NCI-H1105 treated with DMSO at 0.1 percent for 48 hours (cell line): ENCODE results near the gene NGRN.
"Not testable (repeated sequence)": the region's sequence is repeated elsewhere in the genome, so short reads cannot be mapped to it uniquely, and the experiment has no call there.

ENCODE experiments used
- DNase-seq: peaks from one replicate; lab custom pipeline; 2025; lab: John Stamatoyannopoulos, UW

Gene NGRN

GRCh38 chr15:90234096-90234988, 31.1 kb upstream of the NGRN start, which contains the start of gene GDPGP1:
Gene GDPGP1 (plus strand): TSS chr15:90234209. CDS start chr15:90240909, 6,700 bp downstream.
- no peak for DNase-seq

- DNase-seq = no peak
Observed at GRCh38 chr15:90239371-90239770, 26.1 kb upstream of the NGRN start.

DNA sequence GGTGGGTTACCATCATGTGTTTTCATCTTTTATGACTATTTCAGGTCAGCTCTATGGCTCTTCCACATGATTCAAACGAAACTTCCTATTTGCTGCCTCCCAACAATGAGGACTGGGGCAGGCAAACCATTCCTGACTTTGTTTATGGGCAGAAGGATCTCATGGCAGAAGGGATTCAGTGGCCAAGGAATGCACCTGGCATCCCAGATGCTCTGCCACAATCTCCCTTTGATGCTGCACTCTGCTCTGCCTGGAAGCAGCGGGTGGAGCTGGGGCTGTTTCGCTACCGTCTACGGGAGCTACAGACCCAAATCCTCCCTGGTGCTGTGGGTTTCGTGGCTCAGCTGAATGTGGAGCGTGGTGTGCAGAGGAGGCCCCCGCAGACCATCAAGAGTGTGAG, 24.6 kb upstream of the NGRN start:
- no peak for DNase-seq

- DNase-seq = no peak
Observed at GRCh38 chr15:90241343-90242192, 23.9 kb upstream of the NGRN start.

DNA sequence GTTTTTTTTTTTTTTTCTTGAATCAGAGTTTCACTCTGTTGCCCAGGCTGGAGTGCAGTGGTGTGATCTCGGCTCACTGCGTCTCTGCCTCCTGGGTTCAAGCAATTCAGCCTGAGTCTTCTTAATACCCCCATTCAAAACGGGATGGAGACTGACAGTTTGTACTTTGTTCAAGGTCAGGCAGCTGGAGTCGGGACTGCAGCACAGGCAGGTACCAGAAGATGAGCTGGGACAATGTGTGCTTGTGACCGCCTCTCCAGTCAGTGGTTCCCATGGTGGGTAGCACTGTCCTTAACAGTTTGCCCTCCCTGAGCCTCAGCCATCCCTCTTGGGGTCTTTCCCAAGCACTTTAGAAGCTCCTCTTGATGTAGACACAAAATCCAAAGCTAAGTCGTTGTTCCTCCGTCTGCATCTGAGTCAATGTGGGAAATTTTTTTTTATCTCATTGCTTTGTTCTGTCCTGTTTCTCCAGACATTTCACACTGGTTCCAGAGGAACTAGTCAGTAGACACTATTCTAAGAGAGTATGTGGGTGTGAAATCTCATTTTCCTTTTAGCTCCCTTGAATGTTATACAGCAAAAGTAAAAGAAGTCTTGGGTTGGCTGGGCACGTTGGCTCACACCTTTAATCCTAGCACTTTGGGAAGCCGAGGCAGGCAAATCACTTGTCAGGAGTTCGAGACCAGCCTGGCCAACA, 21.4 kb upstream of the NGRN start:
- no peak for DNase-seq

DNA sequence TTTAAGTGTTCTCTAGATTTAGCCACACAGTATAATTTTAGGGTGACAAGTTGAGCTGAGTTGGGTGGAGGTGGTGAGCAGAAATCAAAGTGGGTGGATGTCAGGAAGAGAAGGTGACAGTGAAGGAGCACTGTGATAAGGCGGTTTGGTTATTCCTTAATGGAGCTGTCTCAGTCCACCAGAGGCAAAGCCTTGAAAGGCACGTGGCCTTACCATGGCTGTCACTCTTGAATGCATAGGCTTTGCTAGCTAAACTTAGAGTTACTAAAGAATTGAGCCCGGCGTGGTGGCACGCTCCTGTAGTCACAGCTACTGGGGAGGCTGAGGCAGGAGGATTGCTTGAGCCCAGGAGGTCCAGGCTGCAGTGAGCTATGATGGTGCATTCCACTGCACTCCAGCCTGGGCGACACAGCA, 16.7 kb upstream of the NGRN start:
- no peak for DNase-seq

DNA sequence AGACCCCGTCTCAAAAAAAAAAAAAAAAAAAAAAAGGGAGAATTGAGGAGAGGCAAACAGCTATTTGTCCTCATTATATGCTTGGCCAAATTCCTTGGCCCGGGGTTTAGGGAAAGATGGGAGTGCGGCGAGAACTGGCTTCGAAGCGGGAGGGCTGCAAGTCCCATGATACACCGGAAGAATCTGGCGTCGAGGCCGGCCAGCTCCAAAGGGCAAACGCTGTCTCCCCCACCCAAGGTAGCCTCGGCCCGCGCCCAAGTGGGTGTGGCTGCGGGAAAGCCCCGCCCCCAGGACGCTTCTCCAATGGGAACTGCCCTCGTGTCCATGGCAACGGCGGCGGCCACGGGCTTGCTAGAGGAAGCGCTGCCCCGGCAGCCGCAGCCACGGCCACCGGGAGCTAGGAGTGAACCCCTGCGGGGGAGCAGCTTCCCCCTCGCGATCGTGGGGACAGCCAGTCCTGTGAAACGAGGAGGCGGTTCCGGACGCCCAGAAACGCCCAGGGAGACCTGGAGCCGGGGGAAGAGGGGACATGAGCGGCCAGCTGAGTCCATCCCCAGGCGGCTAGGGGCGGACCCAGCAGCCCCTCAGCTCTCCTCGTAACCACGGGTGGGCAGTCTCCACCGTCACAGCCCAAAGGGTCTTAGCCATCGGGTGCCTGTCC, 16.1 kb upstream of the NGRN start, which contains the start of gene TTLL13:
Gene TTLL13, plus strand, starts transcription at position 354 of the 661 bp plus-strand sequence. CDS start 1,075 bp downstream, outside the sequence.
- peak; percentile 68 for DNase-seq

DNA sequence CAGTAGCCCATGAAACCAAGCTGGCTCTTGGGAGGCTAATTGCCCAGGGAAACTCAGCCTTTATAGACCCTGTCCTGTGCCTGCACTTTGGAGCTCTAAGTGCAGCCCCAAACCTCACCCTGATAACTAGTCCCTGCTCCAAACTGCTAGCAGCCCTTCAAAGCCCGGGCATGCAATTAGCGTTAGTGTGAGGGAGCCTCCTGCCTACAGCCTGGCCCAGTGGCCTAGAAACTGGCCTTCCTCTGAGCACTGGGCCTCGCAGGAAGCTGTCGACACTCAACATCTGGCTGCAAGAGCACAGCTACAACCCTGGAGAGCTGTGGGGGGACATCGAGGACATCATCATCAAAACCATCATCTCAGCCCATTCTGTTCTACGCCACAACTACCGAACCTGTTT, 7.7 kb upstream of the NGRN start:
- no peak for DNase-seq

- no peak for DNase-seq
Observed at GRCh38 chr15:90259524-90259923, 5.9 kb upstream of the NGRN start.

DNA sequence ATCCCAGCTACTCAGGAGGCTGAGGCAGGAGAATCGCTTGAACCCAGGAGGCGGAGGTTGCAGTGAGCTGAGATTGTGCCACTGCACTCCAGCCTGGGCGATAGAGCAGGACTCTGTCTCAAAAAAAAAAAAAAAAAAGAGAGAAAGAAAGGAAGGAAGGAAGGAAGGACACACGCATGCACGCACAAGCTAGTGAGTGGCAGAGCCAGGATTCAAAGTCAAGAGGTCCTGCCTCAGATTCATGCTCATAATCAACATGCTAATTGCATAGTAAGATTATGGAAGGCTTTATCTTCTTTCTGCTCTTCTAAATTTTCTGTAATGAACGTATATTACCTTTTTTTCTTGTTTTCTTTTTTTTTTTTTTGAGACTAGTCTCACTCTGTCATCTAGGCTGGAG, 4.7 kb upstream of the NGRN start:
- DNase-seq = not testable (repeated sequence)

- no peak for DNase-seq
Observed at GRCh38 chr15:90261811-90262210, 3.7 kb upstream of the NGRN start.

DNA sequence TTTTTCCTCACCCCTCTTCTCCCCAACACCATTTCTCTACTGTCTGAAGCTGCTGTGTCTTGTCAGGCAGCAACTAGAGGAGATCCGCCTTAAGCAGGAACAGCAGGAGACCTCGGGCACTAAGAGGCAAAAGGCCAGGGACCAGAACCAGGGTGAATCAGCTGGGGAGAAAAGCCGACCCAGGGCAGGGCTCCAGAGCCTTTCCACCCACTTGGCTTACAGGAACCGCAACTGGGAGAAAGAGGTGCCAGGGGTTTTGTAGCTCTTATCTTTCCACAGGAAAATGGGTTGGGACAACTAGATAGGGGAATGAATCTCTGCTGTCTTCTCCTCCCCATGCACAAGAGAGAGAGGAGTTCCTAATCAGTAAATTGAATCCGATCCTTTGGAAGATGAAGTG, 3.0 kb upstream of the NGRN start:
- no peak for DNase-seq

- DNase-seq = no peak
Observed at GRCh38 chr15:90264671-90265070, 801 bp upstream of the NGRN start.

DNA sequence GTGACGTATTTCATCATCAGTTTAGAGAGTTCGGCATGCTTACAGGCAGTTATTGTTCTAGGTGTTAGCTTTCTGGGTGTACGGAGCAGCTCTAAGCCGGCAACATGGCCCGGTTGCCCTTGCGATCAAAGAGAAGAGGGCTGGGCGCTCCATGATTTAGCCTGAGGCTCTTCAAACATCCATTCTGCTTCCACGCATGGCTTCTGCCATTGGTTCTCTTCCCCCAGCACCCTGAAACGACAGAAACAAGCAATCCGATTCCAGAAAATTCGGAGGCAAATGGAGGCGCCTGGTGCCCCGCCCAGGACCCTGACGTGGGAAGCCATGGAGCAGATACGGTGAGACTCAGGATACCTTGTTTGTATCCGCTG, 574 bp downstream of the NGRN start:
- peak; percentile 43 for DNase-seq

DNA sequence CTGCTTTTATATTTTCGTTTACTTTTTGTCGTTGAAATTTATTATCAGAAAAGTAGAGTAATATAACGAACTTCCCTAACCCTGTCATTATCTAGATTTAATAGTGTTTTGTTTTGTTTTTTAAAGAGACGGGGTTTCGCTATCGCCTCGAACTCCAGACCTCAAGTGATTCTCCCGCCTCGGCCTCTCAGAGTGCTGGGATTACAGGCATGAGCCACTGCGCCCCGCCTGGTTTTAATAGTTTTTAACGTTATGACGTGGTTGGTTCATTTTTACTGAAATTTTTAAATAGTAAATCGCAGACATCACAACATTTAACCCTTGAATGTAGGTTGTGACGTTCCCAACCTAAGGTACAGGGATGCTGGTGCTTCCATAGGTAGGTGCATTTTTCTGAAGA, 1.0 kb downstream of the NGRN start:
- DNase-seq = no peak

DNA sequence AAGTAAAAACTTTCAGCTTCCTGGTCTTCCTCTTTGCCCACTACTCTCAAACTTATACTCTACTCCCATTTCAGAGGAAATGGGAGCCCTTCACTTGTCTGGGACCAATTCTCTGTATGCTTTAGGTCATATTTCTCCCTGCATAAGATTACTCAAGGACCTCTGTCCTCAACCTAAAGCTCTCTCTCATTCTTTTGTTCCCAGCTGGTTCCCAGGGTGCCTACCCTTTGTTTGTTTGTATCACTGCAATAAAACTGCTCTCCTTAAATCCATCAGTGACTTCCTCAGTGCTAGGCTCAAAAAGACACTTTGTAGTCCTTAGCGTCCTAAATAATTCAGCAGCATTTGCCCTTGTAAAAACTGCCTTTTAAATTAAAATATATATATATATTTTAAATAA, 2.9 kb downstream of the NGRN start:
- no peak for DNase-seq

GRCh38 chr15:90270502-90271150, 5.2 kb downstream of the NGRN start:
- no peak for DNase-seq

GRCh38 chr15:90271459-90272166, 6.1 kb downstream of the NGRN start:
- no peak for DNase-seq

- DNase-seq = not testable (repeated sequence)
Observed at GRCh38 chr15:90278467-90278866, 13.0 kb downstream of the NGRN start.

- DNase-seq = not testable (repeated sequence)
Observed at GRCh38 chr15:90280743-90281142, 15.3 kb downstream of the NGRN start.
